Omental fat pad (tissue), 4 donors: ENCODE data around the gene LONRF2. TPM values are rescaled to one million over a fixed set of nuclear protein-coding genes. Genes with fewer than 3 reads are reported as not detected.

Experiments
- ATAC-seq: fragments of 150-250 bp; one replicate; pipeline ENCODE4 v1.9.1; 2016; ENCODE audit warnings: mild to moderate bottlenecking, moderate library complexity; ENCODE audit not compliant: low FRiP score
- DNase-seq: peaks from one replicate; pipeline ENCODE4 v3.0.0-alpha.2; 2019; ENCODE audit warnings: low spot score
- CTCF ChIP-seq, 3 donors: fragments of 450-650 bp; IDR thresholded peaks; one replicate each; pipeline ENCODE4 v1.5.1; 2016 to 2017; ENCODE audit warnings: antibody characterized with exemption in 3 of 3, mild to moderate bottlenecking in 3 of 3, moderate library complexity in 2 of 3
- total RNA-seq, 4 donors: library from RNA; depleted of rRNA; stranded (reverse); fragments of >200 nt; gene quantifications; one replicate each; pipeline ENCODE4 v1.1.0, GENCODE V29; 2016

The LONRF2 gene
- total RNA-seq, 4 donors from 2014 or later: 2.5 to 32.8 (median 9.8) TPM

- TF ChIP-seq CTCF (IDR thresholded peaks at IDR 0.05): no peak
- ATAC-seq (no peak), DNase-seq (no peak)
Measured at GRCh38 chr2:100264651-100265050, 57.6 kb downstream of the LONRF2 start.

- no peak for ATAC-seq
- no peak for DNase-seq
- no peak for TF ChIP-seq CTCF (IDR thresholded peaks at IDR 0.05)
Measured at GRCh38 chr2:100264121-100264520, 58.2 kb downstream of the LONRF2 start.

DNA sequence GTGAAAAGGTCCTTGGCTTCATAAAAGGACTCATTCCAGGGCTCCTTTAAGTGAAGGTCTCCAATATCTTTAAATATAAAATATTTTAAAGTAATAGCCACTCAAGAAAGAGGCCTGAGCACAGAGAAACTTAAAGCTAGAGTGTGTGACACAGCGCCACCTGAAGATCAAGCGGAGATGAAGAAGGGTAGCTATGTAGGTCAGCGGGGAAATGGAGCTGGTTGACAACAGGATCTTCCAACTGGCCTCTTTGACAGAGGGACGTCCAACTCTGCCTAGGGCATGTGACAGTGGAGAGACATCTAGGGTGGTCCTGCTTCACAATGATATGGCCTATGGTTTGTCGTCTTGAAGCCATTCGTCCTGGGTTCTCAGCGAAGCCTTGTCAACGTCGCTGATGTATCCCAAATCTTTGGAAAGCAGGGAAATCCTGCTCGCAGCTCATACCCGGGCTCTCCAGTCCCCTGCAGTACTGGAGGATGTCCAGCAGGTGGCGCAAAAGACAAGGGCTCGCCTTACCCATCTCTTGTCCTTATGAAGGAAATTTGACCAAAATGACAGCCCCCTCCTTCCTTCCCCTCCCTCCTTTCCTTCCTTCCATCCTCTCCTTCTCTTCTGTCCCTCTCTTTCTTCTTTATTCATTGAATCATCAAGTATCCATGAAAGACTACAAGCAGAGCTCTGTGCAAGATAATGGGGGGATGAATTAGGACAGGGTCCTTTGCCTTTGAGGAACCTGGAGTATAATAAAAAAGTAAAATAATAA lies 59.6 kb downstream of the LONRF2 start:
- ATAC-seq (peak; percentile 74), DNase-seq (peak; percentile 69)
- TF ChIP-seq CTCF (IDR thresholded peaks at IDR 0.05): peak in 2 of 3 donors; percentile 81 to 88

- DNase-seq (no peak), ATAC-seq (no peak)
- no peak for TF ChIP-seq CTCF (IDR thresholded peaks at IDR 0.05)
Measured at GRCh38 chr2:100262046-100262445, 60.3 kb downstream of the LONRF2 start.

DNA sequence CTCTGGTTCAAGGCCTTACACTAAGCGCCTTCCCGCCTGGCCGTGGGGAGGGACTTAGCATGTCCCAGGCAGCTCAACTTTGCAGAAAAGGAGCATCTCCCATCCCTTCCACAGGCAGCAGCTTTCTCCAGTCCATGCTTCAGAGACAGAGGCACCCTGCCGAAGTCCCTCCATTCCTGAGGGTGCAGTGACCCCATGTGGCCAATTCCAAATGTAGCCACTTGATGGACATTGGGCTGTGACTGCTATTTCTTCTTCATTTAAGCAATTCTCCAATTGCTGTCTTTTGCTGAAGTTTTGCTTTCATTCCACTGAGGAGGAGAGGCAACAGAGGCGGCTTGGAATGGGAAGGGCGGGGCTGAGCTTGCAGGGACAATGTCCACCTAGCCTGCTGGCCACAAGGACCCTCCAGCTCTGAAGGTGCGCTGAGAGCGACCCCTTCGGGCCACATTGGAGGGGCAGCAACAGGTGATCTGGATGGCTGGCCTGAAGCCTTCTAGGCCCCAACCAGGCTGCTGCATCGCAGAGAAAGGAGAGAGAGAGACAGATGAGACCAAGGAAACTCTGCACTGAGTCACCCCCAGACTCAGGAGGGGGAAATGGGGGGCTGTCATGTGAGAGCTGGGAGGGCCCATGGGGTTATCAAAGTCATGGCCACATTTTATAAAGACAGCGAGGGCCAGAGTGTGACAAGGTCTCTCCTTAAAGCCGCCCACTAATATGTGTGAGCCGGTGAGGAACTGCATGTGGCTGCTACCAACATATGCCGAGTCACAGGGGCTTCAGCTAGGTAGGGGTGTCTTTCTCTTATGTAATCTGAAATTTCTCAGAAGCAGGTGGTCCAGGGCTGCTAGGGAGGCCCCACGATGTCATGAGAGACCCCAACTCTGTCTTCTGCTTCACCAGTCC lies 61.3 kb downstream of the LONRF2 start:
- TF ChIP-seq CTCF (IDR thresholded peaks at IDR 0.05): no peak
- DNase-seq (no peak), ATAC-seq (peak; percentile 31)

- TF ChIP-seq CTCF (IDR thresholded peaks at IDR 0.05): no peak
- ATAC-seq (no peak), DNase-seq (no peak)
Measured at GRCh38 chr2:100259106-100259505, 63.2 kb downstream of the LONRF2 start.
